Mucosa of stomach (tissue), 1 donor: ENCODE results near the gene UST.
"Not testable (repeated sequence)": the region's sequence is repeated elsewhere in the genome, so short reads cannot be mapped to it uniquely, and the experiment has no call there.

ENCODE experiments used
- H3K27me3 ChIP-seq: one replicate; pipeline ENCODE4 v1.7.0; 2013; ENCODE audit warnings: mild to moderate bottlenecking, low read length; ENCODE audit not compliant: control insufficient read depth, insufficient read depth
- H3K36me3 ChIP-seq: one replicate; pipeline ENCODE4 v1.7.0; 2013; ENCODE audit warnings: low read length; ENCODE audit not compliant: control insufficient read depth, insufficient read depth
- H3K4me1 ChIP-seq: one replicate; pipeline ENCODE4 v1.7.0; 2013; ENCODE audit warnings: mild to moderate bottlenecking, low read length; ENCODE audit not compliant: control insufficient read depth, insufficient read depth
- H3K4me3 ChIP-seq: one replicate; pipeline ENCODE4 v1.7.0; 2013; ENCODE audit warnings: low read length
- H3K9ac ChIP-seq: one replicate; pipeline ENCODE4 v1.7.0; 2013; ENCODE audit warnings: mild to moderate bottlenecking, low read length, moderate library complexity
- H3K9me3 ChIP-seq: one replicate; pipeline ENCODE4 v1.7.0; 2013; ENCODE audit warnings: mild to moderate bottlenecking, low read length, moderate library complexity; ENCODE audit not compliant: control insufficient read depth
- donor health status: Pancreatic carcinoma.

Gene UST

GRCh38 chr6:148771896-148772554 lies 25.2 kb downstream of the UST start:
- Histone ChIP-seq H3K4me3 (no peak overlapping the region), H3K9me3 (no peaks in the 10 kb centered on the region), H3K4me1 (peaks cover 37% of the 10 kb centered on the region), H3K36me3 (no peaks in the 10 kb centered on the region), H3K9ac (no peak overlapping the region), H3K27me3 (no peaks in the 10 kb centered on the region)

DNA sequence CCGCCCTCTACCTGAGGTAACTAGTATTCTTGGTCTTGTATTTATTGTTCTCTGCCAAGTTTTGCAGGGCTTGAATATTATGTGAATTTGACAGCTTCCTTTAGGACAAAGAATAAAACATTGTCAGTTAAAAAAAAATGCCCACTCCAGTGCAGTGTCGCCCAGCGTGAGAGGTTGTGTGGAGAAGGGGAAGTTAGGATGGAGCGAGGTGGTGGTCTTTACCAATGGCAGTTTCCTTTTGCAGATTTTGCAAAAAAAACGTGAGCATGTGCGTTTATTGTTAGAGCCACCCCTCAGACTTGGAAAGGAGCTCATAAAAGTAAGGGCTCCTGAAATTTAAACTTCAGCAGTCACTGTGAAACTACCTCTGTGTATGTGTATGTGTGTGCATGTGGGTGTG lies 28.3 kb downstream of the UST start:
- Histone ChIP-seq H3K27me3 (no peaks in the 10 kb centered on the region), H3K4me3 (no peak overlapping the region), H3K36me3 (no peaks in the 10 kb centered on the region), H3K4me1 (peaks cover 25% of the 10 kb centered on the region), H3K9ac (no peak overlapping the region), H3K9me3 (no peaks in the 10 kb centered on the region)

- H3K9me3 ChIP-seq, result no peaks in the 10 kb centered on the region
- peaks cover 14% of the 10 kb centered on the region for H3K4me1 ChIP-seq
- no peaks in the 10 kb centered on the region for H3K27me3 ChIP-seq
- no peak overlapping the region for H3K4me3 ChIP-seq
- H3K9ac ChIP-seq, result no peak overlapping the region
- H3K36me3 ChIP-seq, result no peaks in the 10 kb centered on the region
Measured at GRCh38 chr6:148776321-148777308, 29.8 kb downstream of the UST start.

DNA sequence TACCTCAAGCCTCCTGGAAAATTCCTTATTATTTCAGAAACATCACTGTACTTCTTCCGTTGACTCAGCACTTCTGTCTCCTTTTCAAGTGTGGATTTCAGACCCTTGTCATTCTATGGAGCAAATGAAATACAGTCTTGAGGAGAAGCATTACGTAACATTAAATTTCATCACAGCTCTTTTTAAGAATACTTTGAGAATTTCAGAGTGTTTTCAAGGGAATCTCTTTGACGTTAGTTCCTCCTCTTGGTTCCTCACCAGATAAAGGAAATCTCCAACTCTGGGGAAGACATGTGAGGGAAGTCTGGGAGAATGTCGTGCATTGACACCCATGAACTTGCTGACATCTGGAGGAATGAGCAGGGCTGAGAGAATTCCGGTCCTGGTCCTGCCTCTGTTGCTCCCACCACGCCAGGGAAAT lies 32.3 kb downstream of the UST start:
- Histone ChIP-seq H3K9me3 (no peaks in the 10 kb centered on the region), H3K36me3 (no peaks in the 10 kb centered on the region), H3K4me3 (no peak overlapping the region), H3K27me3 (no peaks in the 10 kb centered on the region), H3K9ac (no peak overlapping the region), H3K4me1 (peaks cover 7% of the 10 kb centered on the region)

DNA sequence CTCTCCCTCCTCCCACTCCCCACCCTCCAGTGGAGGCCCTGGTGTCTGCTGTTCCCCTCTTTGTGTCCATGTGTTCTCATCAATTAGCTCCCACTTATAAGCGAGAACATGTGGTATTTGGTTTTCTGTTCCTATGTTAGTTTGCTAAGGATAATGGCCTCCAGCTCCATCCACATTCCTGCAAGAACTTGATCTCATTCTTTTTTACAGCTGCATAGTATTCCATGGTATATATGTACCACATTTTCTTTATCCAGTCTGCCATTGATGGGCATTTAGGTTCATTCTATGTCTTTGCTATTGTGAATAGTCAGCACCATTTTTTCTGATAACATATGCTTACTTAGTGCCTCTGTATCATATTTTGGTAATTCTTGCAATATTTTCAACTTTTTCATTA lies 33.6 kb downstream of the UST start:
- H3K9ac ChIP-seq, H3K4me3 ChIP-seq, H3K36me3 ChIP-seq, H3K4me1 ChIP-seq, H3K9me3 ChIP-seq, H3K27me3 ChIP-seq: not testable (repeated sequence)

DNA sequence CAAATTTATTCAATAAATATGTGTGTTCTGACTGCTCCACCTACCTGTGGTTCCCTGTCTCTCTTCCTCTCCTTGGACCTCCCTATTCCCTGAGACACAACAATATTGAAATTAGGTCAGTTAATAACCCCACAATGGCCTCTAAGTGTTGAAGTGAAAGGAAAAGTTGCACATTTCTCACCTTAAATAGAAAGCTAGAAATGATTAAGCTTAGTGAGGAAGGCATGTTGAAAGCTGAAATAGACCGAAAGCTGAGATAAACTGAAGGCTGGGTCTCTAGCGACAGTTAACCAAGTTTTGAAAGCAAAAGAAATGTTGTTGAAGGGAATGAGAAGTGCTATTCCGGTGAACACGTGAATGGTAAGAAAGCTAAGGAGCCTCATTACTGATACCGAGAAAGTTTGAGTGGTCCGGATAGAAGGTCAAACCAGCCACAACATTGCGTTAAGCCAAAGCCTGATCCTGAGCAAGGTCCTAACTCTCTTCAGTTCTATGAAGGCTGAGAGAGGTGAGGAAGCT lies 34.1 kb downstream of the UST start:
- H3K9me3 ChIP-seq, result no peaks in the 10 kb centered on the region
- peaks cover 7% of the 10 kb centered on the region for H3K4me1 ChIP-seq
- no peak overlapping the region for H3K9ac ChIP-seq
- no peaks in the 10 kb centered on the region for H3K27me3 ChIP-seq
- no peak overlapping the region for H3K4me3 ChIP-seq
- no peaks in the 10 kb centered on the region for H3K36me3 ChIP-seq

GRCh38 chr6:148789948-148790347 lies 43.1 kb downstream of the UST start:
- Histone ChIP-seq H3K4me3 (no peak overlapping the region), H3K36me3 (no peaks in the 10 kb centered on the region), H3K9ac (no peak overlapping the region), H3K9me3 (no peaks in the 10 kb centered on the region), H3K27me3 (no peaks in the 10 kb centered on the region), H3K4me1 (no peaks in the 10 kb centered on the region)

DNA sequence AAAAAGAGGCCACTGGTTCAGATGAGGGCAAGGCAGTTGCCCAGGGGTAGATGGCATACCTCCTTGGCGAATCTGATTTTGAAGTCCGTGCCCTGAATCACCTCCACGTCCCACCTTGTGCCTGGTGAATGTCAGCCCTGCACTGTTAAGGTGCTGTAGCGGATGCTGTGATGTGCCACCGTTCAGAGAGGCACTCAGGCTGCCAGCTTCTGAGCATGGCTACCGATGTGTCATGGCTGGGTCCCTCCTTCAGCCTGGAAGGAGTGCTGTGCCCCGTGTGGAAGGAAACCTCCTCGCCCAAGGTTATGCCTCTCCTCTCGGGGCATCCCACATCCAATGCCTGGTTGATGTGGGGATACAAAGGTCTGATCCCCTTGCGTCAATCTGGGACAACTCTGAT lies 43.6 kb downstream of the UST start:
- Histone ChIP-seq H3K9ac (no peak overlapping the region), H3K4me3 (no peak overlapping the region), H3K27me3 (no peaks in the 10 kb centered on the region), H3K9me3 (no peaks in the 10 kb centered on the region), H3K4me1 (peaks cover 3% of the 10 kb centered on the region), H3K36me3 (no peaks in the 10 kb centered on the region)

- Histone ChIP-seq H3K36me3 (no peaks in the 10 kb centered on the region), H3K4me3 (no peak overlapping the region), H3K27me3 (no peaks in the 10 kb centered on the region), H3K4me1 (peaks cover 4% of the 10 kb centered on the region), H3K9me3 (no peaks in the 10 kb centered on the region), H3K9ac (no peak overlapping the region)
Measured at GRCh38 chr6:148790817-148791216, 44.0 kb downstream of the UST start.

GRCh38 chr6:148791372-148791771 lies 44.5 kb downstream of the UST start:
- Histone ChIP-seq H3K27me3 (no peaks in the 10 kb centered on the region), H3K9ac (no peak overlapping the region), H3K4me1 (peaks cover 4% of the 10 kb centered on the region), H3K4me3 (no peak overlapping the region), H3K36me3 (no peaks in the 10 kb centered on the region), H3K9me3 (no peaks in the 10 kb centered on the region)

- no peaks in the 10 kb centered on the region for H3K9me3 ChIP-seq
- no peak overlapping the region for H3K9ac ChIP-seq
- H3K4me3 ChIP-seq, result no peak overlapping the region
- no peaks in the 10 kb centered on the region for H3K36me3 ChIP-seq
- H3K27me3 ChIP-seq, result no peaks in the 10 kb centered on the region
- peaks cover 4% of the 10 kb centered on the region for H3K4me1 ChIP-seq
Measured at GRCh38 chr6:148793721-148794120, 46.9 kb downstream of the UST start.

GRCh38 chr6:148794797-148795196 lies 48.0 kb downstream of the UST start:
- no peak overlapping the region for H3K4me3 ChIP-seq
- H3K27me3 ChIP-seq, result no peaks in the 10 kb centered on the region
- no peak overlapping the region for H3K9ac ChIP-seq
- H3K4me1 ChIP-seq, result peaks cover 11% of the 10 kb centered on the region
- H3K9me3 ChIP-seq, result no peaks in the 10 kb centered on the region
- H3K36me3 ChIP-seq, result no peaks in the 10 kb centered on the region
